SH-SY5Y (cell line): ENCODE data around the gene TESMIN.

Source experiments
- GATA2 ChIP-seq: IDR thresholded peaks from 2 replicates; pipeline ENCODE4 v1.6.1; 2011; ENCODE audit warnings: mild to moderate bottlenecking, low read depth, low read length
- GATA3 ChIP-seq: IDR thresholded peaks from 2 replicates; pipeline ENCODE4 v1.6.1; 2011; ENCODE audit warnings: low read depth, mild to moderate bottlenecking, low read length, moderate library complexity

DNA sequence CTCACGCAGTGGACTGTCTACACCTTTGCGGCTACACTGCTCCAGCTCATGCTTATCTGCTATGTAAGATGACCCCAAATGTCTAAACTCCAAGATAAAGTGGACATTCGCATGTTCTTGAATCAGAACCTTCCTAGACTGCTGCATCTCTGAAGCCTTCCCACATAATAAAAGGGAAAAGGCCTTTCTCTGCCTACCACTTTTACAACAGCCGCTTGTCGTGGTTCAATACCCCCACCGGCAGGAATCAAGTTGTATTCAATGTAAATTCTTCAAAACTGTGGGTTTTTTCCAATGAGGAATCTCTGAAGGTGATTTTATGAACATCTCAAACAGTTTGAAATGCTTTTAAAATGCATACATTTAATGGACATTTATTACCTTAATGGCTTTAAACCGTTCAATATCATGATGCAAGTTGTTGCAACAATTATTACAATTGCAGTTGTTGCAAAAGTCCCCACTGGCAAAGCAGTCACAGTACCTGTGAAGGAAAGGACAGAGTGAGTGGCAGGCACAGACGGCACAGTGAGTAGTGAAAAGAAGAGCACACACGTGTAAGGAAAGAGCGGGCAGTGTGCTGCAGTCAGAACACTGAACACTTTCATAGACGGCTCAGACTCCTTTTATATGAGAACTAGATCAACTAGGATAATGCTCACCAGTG, 35.7 kb downstream of the TESMIN start:
- TF ChIP-seq GATA2, result no peak
- TF ChIP-seq GATA3, result no peak
